Measurements from ENCODE around the gene GUCY2F.

DNA sequence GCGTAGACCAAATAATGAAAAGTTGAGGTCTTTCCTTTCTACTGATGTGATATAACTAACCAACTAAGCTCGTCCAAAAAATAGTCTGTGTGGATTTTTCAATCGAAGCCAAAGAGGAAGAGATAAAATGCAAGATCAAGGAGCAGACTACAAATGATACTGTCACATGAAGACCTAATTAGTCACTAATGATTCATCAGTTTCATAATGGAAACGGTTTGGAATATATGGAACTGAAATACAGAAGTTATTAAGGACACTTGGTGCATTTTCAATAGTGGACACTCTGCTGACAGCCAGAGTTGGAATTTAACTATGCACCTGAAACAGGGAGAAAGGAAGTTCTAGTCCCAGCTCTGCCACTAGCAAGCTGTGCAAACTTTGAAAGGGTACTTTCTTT lies 119.8 kb downstream of the GUCY2F start:
- TF ChIP-seq, protein P1, sequence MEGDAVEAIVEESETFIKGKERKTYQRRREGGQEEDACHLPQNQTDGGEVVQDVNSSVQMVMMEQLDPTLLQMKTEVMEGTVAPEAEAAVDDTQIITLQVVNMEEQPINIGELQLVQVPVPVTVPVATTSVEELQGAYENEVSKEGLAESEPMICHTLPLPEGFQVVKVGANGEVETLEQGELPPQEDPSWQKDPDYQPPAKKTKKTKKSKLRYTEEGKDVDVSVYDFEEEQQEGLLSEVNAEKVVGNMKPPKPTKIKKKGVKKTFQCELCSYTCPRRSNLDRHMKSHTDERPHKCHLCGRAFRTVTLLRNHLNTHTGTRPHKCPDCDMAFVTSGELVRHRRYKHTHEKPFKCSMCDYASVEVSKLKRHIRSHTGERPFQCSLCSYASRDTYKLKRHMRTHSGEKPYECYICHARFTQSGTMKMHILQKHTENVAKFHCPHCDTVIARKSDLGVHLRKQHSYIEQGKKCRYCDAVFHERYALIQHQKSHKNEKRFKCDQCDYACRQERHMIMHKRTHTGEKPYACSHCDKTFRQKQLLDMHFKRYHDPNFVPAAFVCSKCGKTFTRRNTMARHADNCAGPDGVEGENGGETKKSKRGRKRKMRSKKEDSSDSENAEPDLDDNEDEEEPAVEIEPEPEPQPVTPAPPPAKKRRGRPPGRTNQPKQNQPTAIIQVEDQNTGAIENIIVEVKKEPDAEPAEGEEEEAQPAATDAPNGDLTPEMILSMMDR (IDR thresholded peaks at IDR 0.05), result no peak
- no peak for TF ChIP-seq ZFX (IDR thresholded peaks at IDR 0.05; ENCODE audit: borderline replicate concordance)

Measured in 22Rv1 (cell line).